T-helper 22 cell (primary cell): ENCODE results near the gene B3GALT5.

Source experiments
- DNase-seq: peaks from one replicate; pipeline ENCODE4 v3.0.0-alpha.2; 2020; ENCODE audit warnings: low read depth

B3GALT5 gene

DNA sequence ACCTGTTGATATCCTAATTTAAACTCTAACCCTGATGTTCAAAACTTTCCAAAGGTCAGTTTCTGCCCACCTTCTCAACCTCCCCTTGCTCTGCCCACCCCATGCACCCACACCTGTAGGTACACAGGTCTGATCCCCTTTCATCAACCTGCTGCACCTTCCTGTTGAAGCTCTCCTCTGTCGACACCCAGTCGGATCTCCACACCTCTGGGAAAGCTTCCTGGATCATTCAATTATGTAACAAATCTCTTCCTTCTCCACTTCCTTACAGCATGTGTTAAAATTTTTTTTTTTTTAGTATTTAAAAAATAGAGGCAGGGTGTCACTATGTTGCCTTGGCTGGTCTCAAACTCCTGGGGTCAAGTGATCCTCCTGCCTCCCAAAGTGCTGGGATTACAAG is 87.6 kb downstream of the B3GALT5 start:
- DNase-seq, result no peak

DNA sequence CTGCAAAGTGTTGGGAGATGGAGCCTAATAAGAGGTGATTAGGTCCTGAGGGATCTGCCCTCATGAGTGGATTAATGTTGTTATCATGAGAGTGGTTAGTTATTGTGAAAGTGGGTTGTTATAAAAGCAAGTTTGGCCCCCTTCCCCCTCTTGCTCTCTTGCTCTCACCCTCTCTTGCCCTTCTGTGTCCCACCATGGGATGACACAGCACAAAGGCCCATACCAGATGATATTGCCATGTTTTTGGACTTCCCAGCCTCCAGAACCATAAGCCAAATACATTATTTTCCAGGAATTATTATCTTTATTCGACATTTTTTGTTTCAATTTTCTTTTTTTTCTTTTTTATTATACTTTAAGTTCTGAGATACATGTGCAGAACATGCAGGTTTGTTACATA is 90.8 kb downstream of the B3GALT5 start:
- no peak for DNase-seq

DNA sequence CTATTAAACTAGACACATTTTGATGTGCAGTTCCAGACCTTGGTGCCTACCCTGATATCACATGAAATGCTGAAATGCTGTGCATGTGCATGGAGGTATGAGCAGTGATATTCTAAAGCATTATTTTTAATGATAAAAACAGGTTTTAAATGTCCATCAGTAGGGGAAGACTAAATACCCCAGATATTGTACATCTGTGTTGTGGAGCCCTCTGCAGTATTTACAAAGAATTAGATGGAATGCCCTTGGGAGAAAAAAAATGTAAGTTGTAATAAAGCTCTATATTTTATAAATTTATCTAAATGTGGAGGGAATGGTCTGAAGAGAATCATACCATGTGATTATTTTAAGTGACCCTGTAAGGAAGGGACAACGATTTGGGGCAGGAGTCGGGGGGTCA is 93.1 kb downstream of the B3GALT5 start:
- no peak for DNase-seq

DNA sequence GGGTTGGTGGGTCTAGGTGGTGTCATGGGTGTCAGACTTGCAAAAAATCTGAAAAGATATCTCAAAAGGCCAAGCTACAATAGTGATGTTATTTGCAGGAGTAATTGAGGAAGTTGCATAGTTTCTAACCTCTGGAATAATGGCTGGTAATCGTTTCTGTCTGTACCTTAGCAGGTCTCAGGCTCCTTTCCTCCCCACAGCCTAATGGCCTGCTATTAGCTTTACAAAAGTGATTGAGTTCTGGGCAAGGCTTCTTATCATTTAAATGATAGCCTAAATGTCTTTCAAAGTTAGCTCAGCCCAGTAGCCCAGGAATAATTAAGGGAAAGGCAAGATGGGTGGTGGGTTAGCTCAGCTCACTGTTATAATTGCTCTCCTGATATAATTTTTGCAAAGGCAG is 94.6 kb downstream of the B3GALT5 start:
- no peak for DNase-seq

GRCh38 chr21:39710866-39711265 is 98.1 kb downstream of the B3GALT5 start:
- DNase-seq, result no peak

GRCh38 chr21:39712273-39712672 is 99.5 kb downstream of the B3GALT5 start:
- no peak for DNase-seq

GRCh38 chr21:39712976-39713375 is 100.2 kb downstream of the B3GALT5 start:
- no peak for DNase-seq

GRCh38 chr21:39713905-39714304 is 101.2 kb downstream of the B3GALT5 start:
- no peak for DNase-seq

- DNase-seq, result no peak
Observed at GRCh38 chr21:39714331-39714730, 101.6 kb downstream of the B3GALT5 start.

DNA sequence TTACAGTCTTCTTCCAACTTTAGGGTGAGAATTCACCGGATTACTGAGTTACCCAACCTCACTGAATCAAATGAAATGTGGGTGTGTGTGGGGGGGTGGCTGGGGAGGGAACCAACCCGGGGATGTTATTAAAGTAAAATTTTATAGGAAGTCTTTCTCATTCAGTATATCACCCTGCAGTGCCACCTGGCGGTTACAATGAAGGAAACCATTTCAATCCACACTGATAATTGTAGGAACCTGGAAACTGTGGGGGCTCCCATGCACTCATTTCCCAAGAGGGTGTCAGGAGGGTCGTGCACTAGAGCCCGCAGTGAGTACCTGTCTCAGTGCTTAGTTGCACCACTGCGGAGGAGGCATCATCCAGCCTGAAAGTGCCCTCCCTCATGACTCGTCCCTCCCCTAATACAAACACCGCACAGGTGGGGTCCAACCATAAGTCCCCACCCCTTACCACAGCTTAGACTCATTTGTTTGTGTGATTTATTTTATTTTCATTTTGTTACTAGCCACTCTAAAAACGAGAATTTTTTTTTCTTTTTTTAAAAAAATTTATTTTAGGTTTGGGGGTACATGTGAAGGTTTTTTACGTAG is 103.2 kb downstream of the B3GALT5 start:
- DNase-seq, result no peak

DNA sequence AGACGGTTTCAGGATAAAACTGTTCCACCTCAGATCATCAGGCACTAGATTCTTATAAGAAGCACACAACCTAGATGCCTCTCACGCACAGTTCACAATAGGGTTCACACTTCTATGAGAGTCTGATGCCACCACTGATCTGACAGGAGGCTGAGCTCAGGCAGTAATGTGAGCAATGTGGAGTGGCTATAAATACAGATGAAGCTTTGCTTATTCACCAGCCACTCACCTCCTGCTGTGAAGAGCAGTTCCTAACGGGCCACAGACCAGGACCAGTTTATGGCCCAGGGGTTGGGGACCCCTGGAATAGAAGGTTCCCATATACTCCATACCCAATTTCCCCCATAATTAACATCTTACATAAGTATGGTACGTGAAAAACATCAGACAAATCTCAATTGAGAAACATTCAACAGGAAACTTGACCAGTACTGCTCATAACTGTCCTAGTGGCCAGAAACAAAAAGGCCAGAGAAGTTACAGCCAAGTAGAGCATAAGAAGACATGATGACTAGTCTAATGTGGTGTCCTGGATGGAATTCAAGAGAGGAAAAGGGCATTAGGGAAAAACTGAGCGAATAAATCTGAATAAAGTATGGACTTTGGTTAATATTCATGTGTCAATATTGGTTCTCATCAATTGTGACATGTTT is 107.5 kb downstream of the B3GALT5 start:
- DNase-seq, result no peak

DNA sequence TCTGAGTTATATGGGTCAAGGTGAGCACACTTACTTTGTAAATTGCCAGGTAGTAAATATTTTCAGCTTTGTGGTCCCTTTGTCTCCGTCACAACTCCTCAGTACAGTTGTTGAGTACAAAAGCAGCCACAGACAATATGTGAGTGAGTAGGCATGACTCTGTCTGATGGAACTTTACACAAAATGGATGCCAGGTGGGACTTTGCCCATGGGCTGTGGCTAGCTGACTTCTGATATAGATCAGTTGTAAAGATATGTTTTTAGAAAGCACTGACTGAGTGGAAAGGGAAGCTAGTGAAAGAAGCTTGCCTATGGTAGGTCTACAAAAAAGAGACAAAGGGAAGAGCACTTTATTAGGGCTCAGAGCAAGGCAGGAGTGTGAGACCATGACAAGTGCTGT is 109.1 kb downstream of the B3GALT5 start:
- DNase-seq, result no peak
